H1 (cell line): ENCODE measurements around the gene NOS1AP.

ENCODE experiments used
- POLR2AphosphoS5 ChIP-seq: IDR thresholded peaks from 2 replicates; pipeline ENCODE4 v1.6.1; 2011; ENCODE audit warnings: low read depth, low read length
- ZNF274 ChIP-seq: IDR thresholded peaks from 2 replicates; pipeline ENCODE4 v1.7.0; 2012; ENCODE audit warnings: low read length, borderline replicate concordance; ENCODE audit errors: extremely low read depth
- TF ChIP-seq, protein P1 (sequence below), 3 experiments: IDR thresholded peaks; 1 replicate in 2 of 3; 2 replicates in 1 of 3; pipeline versions ENCODE4 v1.5.1 to v1.6.1; 2011; ENCODE audit warnings: low read length in 3 of 3, mild to moderate bottlenecking in 3 of 3, inconsistent platforms in 2 of 3, low read depth in 1 of 3, moderate library complexity in 1 of 3; ENCODE audit not compliant: insufficient read depth in 1 of 3; ENCODE audit errors: control extremely low read depth in 1 of 3

DNA sequence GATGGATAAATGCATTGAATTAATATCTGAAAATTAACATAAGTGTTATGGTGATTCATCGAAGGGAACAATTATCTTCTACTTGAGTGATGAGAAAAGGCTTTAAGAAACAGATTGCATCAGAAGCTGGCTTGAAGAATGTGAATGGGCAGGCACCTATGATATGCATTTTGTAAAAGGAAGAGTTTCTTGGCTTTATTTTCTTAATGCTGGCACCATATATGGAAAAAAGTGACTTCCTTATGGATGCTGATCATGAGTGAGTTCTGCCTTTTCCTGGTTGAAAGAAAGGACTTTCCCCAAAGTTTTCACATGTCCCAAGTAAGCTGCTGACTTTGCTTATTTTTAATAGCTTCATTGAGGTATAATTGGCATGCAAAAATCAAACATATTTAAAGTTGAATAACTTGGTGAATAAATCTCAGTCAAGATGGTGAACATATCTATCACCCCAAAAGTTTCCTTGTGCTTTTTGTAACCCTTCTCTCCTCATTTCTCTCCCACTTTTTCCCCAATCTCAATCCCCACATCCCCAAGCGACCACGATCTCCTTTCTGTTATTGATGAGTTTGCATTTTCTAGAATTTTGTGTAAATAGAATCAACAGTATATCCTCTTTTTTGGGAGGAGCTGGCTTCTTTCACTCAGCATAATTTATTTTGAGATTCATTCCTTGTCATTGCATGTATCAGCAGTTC is 233.0 kb downstream of the NOS1AP start:
- TF ChIP-seq POLR2AphosphoS5 (no peak), ZNF274 (no peak)
- TF ChIP-seq, protein P1, sequence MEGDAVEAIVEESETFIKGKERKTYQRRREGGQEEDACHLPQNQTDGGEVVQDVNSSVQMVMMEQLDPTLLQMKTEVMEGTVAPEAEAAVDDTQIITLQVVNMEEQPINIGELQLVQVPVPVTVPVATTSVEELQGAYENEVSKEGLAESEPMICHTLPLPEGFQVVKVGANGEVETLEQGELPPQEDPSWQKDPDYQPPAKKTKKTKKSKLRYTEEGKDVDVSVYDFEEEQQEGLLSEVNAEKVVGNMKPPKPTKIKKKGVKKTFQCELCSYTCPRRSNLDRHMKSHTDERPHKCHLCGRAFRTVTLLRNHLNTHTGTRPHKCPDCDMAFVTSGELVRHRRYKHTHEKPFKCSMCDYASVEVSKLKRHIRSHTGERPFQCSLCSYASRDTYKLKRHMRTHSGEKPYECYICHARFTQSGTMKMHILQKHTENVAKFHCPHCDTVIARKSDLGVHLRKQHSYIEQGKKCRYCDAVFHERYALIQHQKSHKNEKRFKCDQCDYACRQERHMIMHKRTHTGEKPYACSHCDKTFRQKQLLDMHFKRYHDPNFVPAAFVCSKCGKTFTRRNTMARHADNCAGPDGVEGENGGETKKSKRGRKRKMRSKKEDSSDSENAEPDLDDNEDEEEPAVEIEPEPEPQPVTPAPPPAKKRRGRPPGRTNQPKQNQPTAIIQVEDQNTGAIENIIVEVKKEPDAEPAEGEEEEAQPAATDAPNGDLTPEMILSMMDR (IDR thresholded peaks at IDR 0.05; ENCODE audit: control extremely low read depth in 1 of 3, insufficient read depth in 1 of 3, low read depth in 1 of 3, low read length in 3 of 3) = no peak
